NCI-H1048 (cell line): Measurements from ENCODE around the gene ZNF571.
A peak's percentile ranks its signal among the peaks of the same experiment; 100 is the strongest.

Experiments used
- DNase-seq: peaks from one replicate; lab custom pipeline; 2025; lab: John Stamatoyannopoulos, UW

ZNF571 gene

DNA sequence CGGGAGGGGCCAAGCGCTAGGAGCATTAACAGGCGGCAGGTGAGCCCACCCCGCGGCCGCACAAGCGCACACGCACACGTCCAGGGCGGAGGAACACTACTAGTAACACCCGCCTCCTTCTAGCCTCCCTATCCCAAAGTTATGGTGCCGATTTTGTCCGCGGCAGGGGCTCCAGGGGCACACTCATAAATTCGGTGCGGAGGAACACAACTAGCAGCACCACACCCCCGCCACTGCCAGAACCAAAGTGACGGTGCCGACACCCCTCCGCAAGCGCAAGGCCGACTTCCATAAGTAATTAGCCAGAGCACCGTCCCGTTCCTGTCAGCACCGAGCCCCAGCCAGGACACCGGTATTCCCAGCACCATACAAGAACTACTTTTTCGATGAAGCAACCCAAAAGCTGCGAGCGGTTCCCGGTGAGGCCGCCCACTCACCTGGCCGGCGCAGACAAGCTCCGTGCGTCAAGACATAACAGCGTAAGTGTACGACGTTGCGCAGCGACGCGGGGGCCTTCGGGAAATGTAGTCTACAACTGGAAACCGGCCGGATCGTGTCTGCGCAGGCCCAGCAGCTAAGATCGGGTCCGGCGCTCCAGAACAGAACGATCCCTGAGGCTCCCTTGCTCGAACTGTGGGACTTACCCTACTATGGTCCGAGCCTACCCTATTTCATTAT is at the start of gene ZNF571, which contains the start of gene ZNF540:
Gene ZNF571 (minus strand): TSS at position 489 of the 678 bp plus-strand sequence. CDS start 8,116 bp downstream, outside the sequence.
Gene ZNF540 (plus strand): TSS at position 573 of the 678 bp plus-strand sequence. CDS start 3,572 bp downstream, outside the sequence.
- peak; percentile 81 for DNase-seq

DNA sequence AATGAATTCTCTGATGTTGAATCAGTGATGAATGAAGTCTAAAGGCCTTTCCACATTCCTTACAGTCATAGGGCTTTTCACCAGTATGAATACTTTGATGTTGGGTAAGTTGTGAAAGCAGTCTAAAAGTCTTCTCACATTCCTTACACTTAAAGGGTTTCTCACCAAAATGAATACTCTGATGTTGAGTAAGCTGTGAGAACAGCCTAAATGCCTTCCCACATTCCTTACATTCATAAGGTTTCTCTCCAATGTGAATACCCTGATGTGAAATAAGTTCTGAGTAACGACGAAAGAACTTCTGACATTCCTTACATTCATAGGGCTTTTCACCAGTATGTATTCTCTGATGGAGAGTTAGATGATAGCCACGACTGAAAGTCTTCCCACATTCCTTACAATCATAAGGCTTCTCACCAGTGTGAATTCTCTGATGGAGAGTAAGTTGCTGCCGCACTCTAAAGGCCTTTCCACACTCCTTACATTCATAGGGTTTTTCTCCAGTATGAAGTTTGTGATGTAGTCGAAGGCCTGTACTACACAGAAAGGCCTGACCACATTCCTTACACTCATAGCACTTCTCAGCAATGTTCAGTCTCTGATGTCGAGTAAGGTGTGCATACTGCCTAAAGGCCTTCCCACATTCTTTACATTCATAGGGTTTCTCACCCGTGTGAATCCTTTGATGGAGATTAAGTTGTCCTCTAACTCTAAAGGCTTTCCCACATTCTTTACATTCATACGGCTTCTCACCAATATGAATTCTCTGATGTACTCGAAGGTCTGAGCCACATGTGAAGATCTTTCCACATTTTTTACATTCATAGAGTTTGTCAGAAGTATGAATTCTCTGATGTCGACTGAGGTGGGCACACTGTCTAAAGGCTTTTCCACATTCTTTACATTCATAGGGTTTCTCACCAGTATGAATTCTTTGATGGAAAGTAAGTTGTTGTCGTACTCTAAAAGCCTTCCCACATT is 40.8 kb upstream of the ZNF571 start:
- DNase-seq = no peak

DNA sequence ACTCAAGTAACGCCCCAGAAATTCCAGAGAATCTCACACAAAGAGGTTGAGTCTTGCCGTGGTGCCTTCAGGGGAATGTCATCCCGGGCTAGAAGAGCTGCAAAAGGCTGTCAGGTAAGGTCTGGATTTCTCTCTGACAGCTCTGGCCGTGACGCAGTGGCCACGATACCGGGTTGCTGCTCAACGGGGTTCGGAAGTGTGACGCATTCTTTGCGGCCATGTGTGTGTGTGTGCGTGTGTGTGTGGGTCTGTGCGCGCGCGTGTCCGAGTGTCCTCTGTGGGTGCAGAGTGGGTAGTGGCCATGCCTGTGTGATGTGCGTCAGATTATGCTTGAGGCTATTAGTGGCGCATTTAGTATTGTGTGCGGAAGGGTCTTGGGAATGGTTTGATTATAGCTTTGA is 390 bp upstream of the ZNF571 start:
- DNase-seq = no peak

DNA sequence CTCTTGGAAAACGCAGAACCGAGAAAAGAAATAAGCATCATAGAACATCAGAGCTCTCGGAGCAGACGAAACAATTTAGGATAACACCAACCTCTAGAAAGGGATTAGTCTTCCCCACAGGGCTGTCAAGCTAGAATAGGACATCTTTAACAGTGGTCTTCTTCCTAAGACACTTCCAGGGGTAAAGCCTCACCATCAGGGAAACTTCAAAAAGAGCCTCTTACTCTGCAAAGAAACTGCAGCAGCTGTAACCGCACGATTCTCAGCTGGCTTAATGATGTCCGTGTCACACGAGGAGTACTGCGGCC is 642 bp downstream of the ZNF571 start:
- no peak for DNase-seq

DNA sequence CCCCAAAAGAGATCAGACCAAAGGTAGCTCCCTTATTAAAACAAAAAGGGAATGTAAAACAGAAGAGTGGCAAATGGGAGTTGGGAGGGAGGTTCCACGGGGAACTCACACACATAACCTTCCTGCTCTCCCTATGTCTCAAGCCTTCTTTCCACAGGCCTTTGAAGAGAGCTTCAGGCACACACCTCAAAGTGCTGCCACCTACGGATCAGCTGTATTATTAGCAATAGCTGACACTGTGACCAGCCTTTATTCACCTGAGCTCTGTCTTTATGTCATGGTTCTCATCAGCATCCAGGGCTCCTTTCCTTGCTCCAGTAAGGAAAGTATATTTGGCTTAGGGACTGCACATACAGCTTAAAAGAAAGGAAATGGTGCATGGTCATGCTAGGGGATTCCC is 11.3 kb downstream of the ZNF571 start:
- no peak for DNase-seq

DNA sequence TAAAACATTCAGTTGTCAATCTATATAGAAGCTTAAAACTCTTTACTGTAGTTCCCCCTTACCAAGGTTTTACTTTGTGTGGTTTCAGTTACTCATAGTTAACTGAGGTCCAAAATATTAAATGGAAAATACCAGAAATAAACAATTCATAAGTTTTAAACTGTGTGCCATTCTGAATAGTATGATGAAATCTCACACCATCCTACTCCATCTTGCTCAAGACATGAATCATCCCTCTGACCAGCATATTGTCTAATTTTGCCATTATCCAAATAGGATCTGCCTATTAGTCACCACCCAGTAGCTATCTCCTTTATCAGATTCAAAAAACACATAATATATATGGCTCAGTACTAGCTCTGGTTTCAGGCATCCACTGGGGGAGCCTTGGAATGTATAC is 22.4 kb downstream of the ZNF571 start:
- DNase-seq = no peak

DNA sequence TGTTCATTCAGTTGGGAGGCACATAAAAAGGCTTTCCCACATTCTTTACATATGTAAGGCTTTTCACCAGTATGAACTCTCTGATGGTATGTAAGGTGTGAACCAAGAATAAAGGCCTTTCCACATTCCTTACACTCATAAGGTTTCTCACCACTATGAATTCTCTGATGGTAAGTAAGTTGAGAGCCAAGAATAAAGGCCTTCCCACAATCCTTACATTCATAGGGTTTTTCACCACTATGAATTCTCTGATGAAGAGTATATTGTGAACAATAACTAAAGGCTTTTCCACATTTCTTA is 29.3 kb downstream of the ZNF571 start:
- DNase-seq = no peak

DNA sequence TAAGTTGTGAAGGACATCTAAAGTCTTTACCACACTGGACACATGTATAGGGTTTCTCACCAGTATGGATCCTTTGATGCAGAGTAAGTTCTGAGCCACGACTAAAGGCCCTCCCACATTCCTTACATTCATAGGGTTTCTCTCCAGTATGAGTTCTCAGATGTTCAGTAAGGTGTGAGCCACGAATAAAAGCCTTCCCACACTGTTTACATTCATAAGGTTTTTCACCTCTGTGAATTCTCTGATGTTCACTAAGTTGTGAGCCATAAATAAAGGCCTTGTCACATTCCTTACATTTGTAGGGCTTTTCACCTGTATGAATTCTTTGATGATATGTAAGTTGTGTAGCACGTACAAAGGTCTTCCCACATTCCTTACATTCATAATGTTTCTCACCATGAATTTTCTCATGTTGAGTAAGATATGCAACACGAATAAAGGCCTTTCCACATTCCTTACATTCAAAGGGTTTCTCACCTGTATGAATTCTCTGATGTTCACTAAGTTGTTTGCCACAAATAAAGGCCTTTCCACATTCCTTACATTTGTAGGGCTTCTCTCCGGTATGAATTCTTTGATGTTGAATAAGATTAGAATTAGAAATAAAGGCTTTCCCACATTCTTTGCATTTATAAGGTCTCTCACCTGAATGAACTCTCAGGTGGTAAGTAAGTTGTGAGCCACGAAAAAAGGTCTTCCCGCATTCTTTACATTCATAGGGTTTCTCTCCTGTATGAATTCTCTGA is 29.8 kb downstream of the ZNF571 start:
- no peak for DNase-seq

DNA sequence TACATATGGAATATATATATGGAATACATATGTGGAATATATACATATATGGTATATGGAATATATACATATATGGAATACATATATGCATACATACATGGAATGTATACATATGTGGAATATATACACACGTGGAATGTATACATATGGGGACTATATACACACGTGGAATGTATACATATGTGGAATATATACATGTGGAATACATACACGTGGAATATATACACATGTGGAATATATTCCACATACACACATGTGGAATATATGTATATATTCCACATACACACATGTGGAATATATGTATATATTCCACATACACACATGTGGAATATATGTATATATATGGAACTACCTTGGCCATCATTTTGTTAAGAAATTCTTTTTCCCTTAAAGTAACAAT is 31.1 kb downstream of the ZNF571 start:
- DNase-seq = no peak

DNA sequence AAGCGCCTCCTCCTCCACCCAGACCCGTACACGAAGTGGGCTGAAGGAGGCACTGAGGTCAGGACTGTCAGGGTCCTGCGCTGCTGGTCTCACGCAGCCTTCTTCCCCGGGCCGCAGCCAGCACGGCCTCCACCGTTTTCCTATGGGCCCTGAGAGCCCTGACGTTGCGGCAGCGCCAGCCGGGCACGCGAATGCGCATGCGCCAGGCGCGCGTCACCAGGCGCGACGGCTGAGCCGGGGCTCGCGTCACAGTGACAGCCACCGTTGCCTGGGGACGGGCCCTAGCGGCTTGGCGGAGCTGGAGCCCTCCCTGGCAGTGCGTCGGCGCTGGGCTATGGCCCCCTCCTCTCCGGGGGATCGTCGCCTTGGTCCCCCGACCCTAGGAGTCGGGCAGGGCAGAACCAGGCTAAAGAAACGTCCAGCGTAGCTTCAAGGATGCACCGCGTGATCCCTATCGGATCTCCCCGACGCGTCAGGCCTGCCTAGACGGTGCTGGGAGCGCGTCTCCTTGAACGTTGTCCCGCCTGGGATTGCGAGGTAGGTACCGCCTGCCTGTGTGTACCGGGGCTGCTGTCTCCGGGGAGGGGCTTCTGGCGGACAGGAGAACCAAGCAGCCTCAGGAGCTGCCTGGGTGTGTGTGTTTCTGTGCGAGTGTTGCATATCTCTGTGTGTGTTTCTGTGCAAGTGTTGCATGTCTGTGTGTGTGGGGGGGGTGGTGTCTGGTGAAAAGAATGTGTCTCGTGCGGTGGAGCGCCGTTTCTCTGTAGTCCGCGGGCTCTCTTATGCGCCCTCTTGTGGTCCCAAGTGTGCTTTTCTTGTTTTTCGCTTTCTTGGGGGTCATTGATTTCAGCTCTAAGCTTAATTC is 43.2 kb downstream of the ZNF571 start:
- no peak for DNase-seq

DNA sequence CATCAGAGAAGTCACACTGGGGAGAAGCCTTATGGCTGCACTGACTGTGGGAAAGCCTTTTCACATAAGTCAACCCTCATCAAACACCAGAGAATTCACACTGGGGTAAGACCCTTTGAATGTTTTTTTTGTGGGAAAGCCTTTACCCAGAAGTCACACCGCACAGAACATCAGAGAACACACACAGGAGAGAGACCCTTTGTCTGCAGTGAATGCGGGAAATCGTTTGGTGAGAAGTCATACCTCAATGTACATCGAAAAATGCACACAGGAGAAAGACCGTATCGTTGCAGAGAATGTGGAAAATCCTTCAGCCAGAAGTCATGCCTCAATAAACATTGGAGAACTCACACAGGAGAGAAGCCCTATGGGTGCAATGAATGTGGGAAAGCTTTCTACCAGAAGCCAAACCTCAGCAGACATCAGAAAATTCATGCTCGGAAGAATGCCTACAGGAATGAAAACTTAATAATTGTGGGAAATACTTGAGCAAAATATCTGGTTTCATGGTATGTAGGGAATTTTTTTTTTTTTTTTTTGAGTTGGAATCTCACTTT is 57.1 kb downstream of the ZNF571 start:
- no peak for DNase-seq

DNA sequence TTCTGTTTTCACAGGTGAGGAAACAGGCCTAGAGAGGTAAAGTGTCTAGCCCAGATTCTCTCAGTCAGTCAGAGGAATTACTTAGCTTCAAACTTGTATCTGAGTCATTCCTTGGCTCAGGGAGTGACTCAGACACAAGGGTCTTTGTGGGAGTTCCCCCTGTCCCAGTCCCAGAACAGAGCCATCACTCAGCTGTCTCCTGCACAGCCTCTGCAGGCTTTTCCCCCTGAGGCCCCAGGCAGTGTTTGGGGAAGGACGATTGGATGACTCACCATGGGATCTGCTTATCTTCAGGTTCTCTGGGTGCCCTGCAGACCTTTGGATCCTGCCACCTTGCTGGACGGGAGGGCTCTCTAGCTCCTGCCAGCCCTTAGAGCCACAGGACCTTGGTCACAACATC is 74.7 kb downstream of the ZNF571 start:
- no peak for DNase-seq
